ENCODE data around the gene IGF2.

The IGF2 gene

GRCh38 chr11:2104524-2105440 lies 34.4 kb downstream of the IGF2 start:
- DNase-seq (ENCODE audit: low read depth, low spot score) = no peak

GRCh38 chr11:2103668-2104523 lies 35.3 kb downstream of the IGF2 start:
- DNase-seq (ENCODE audit: low read depth, low spot score) = no peak

- DNase-seq (ENCODE audit: low read depth, low spot score) = no peak
Measured at GRCh38 chr11:2102883-2103213, 36.3 kb downstream of the IGF2 start.

GRCh38 chr11:2102132-2102882 lies 36.9 kb downstream of the IGF2 start:
- DNase-seq (ENCODE audit: low read depth, low spot score) = no peak

GRCh38 chr11:2101171-2101675 lies 38.0 kb downstream of the IGF2 start:
- no peak for DNase-seq (ENCODE audit: low read depth, low spot score)

- DNase-seq (ENCODE audit: low read depth, low spot score) = peak; percentile 32
Measured at GRCh38 chr11:2100361-2101170, 38.6 kb downstream of the IGF2 start.

- DNase-seq (ENCODE audit: low read depth, low spot score) = peak; percentile 56
Measured at GRCh38 chr11:2099516-2100349, 39.5 kb downstream of the IGF2 start.

GRCh38 chr11:2098691-2099515 lies 40.3 kb downstream of the IGF2 start:
- DNase-seq (ENCODE audit: low read depth, low spot score) = no peak

GRCh38 chr11:2097998-2098690 lies 41.0 kb downstream of the IGF2 start:
- no peak for DNase-seq (ENCODE audit: low read depth, low spot score)

- DNase-seq (ENCODE audit: low read depth, low spot score) = peak; percentile 93
Measured at GRCh38 chr11:2097356-2097997, 41.7 kb downstream of the IGF2 start.

- no peak for DNase-seq (ENCODE audit: low read depth, low spot score)
Measured at GRCh38 chr11:2096919-2097301, 42.3 kb downstream of the IGF2 start.

GRCh38 chr11:2096011-2096918 lies 42.9 kb downstream of the IGF2 start:
- DNase-seq (ENCODE audit: low read depth, low spot score) = peak; percentile 90

GRCh38 chr11:2095542-2095941 lies 43.6 kb downstream of the IGF2 start:
- DNase-seq (ENCODE audit: low read depth, low spot score) = no peak

- no peak for DNase-seq (ENCODE audit: low read depth, low spot score)
Measured at GRCh38 chr11:2095198-2095520, 44.0 kb downstream of the IGF2 start.

GRCh38 chr11:2094354-2095197 lies 44.6 kb downstream of the IGF2 start:
- no peak for DNase-seq (ENCODE audit: low read depth, low spot score)
